Stimulated activated naive CD4-positive, alpha-beta T cell treated with Interleukin-2 at 50 U/mL for 16 hours (primary cell): ENCODE results near the gene CALM3.
"Not testable (repeated sequence)": the region's sequence is repeated elsewhere in the genome, so short reads cannot be mapped to it uniquely, and the experiment has no call there.

Source experiments
- DNase-seq: peaks from one replicate; lab custom pipeline; 2025; lab: John Stamatoyannopoulos, UW

Gene CALM3

GRCh38 chr19:46615966-46616365 lies 14.8 kb downstream of the CALM3 start:
- no peak for DNase-seq

- DNase-seq, result peak; percentile 27
Observed at GRCh38 chr19:46616631-46617322, 15.6 kb downstream of the CALM3 start.

- no peak for DNase-seq
Observed at GRCh38 chr19:46617601-46618000, 16.5 kb downstream of the CALM3 start.

GRCh38 chr19:46618670-46619231 lies 17.6 kb downstream of the CALM3 start:
- DNase-seq, result no peak

GRCh38 chr19:46620267-46620666 lies 19.1 kb downstream of the CALM3 start:
- no peak for DNase-seq

- DNase-seq, result no peak
Observed at GRCh38 chr19:46620716-46621115, 19.6 kb downstream of the CALM3 start.

GRCh38 chr19:46621191-46622117 lies 20.3 kb downstream of the CALM3 start:
- DNase-seq, result no peak

GRCh38 chr19:46622118-46622446 lies 21.0 kb downstream of the CALM3 start:
- no peak for DNase-seq

GRCh38 chr19:46623915-46624502 lies 22.9 kb downstream of the CALM3 start:
- no peak for DNase-seq

GRCh38 chr19:46624958-46625661 lies 24.0 kb downstream of the CALM3 start, which contains the start of gene PTGIR:
TSS of gene PTGIR (minus strand) at chr19:46625089. CDS start at chr19:46624225, 864 bp downstream.
- DNase-seq, result no peak

GRCh38 chr19:46625731-46626130 lies 24.6 kb downstream of the CALM3 start:
- DNase-seq, result no peak

- DNase-seq, result no peak
Observed at GRCh38 chr19:46626446-46626845, 25.3 kb downstream of the CALM3 start.

GRCh38 chr19:46628970-46629369 lies 27.8 kb downstream of the CALM3 start:
- DNase-seq, result not testable (repeated sequence)

GRCh38 chr19:46629546-46630025 lies 28.5 kb downstream of the CALM3 start:
- no peak for DNase-seq

- DNase-seq, result no peak
Observed at GRCh38 chr19:46630586-46631205, 29.6 kb downstream of the CALM3 start.

GRCh38 chr19:46631481-46631880 lies 30.4 kb downstream of the CALM3 start:
- DNase-seq, result no peak

- no peak for DNase-seq
Observed at GRCh38 chr19:46633130-46633529, 32.0 kb downstream of the CALM3 start.

GRCh38 chr19:46634045-46634655 lies 33.0 kb downstream of the CALM3 start:
- DNase-seq, result peak; percentile 89

- DNase-seq, result no peak
Observed at GRCh38 chr19:46634656-46635218, 33.6 kb downstream of the CALM3 start.
